NCI-H1694 (cell line): ENCODE results near the gene RAD51B.
A peak's percentile ranks its signal among the peaks of the same experiment; 100 is the strongest.
"Not testable (repeated sequence)": the region's sequence is repeated elsewhere in the genome, so short reads cannot be mapped to it uniquely, and the experiment has no call there.

Experiments used
- DNase-seq: peaks from one replicate; lab custom pipeline; 2025; lab: John Stamatoyannopoulos, UW

The RAD51B gene

DNA sequence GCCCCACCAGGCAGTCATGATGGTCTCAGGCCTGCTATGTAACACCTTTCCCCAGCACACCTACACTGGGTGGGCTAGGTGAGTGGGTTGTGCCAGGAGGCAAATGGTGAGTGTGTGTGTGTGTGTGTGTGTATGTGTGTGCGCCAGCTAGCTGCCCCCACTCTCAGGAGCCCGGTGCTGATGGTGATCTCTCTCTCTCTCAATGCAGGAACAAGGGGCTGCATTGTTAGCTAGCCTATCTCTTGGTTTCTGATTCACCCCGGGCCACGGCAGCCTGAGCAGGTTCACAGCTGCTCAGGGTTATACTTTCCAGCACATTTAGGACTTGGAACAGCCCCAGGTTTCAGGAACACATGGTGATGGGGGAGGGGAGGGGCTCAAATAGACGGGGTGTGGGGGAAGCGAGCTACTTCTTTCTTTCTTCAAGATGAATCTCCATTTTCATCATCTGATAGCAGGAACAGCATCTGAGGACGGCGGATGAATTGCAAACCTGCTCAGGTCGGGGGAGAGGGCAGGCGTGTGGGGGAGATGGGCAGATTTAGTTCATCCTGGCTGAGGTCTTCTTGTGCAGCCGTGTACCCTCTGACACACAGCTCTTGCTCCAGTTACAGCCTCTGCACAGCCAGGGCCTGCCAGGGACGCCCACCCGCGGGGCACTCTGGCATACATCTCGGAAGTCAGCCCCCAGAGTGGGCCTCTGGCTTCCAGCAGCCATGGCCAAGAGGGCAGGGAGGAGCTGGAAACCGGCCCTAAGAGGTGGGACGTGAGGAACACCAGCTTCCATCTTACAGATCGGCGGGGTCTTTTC, 835.6 kb downstream of the RAD51B start:
- DNase-seq: peak; percentile 46

- DNase-seq: no peak
Observed at GRCh38 chr14:68655911-68656316, 836.3 kb downstream of the RAD51B start.

- DNase-seq: no peak
Observed at GRCh38 chr14:68656452-68656851, 836.9 kb downstream of the RAD51B start.

GRCh38 chr14:68657300-68658028, 837.9 kb downstream of the RAD51B start:
- DNase-seq: no peak

DNA sequence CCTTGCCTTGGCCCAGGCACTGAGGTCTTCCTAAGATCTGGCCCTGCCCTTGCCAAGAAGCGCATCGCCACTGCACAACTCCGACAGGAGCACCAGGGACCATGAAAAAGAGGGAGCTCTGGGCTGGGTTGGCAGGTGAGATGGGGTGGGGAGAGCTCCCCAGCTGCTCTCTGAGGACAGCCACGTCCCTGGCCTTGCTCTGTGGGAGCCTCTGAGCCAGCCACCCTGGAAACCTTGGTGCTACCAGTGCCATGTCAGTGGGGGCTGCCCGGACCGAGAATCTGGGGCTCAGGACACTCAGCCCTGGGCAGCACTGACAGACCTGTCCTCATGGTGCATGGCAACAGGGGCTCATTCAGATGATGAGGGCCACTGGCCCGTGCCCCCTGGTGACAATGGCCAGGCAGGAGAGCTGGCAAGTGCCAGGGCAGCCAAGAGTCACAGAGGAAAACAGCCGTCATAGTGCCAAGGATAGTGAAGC, 838.5 kb downstream of the RAD51B start:
- DNase-seq: no peak

DNA sequence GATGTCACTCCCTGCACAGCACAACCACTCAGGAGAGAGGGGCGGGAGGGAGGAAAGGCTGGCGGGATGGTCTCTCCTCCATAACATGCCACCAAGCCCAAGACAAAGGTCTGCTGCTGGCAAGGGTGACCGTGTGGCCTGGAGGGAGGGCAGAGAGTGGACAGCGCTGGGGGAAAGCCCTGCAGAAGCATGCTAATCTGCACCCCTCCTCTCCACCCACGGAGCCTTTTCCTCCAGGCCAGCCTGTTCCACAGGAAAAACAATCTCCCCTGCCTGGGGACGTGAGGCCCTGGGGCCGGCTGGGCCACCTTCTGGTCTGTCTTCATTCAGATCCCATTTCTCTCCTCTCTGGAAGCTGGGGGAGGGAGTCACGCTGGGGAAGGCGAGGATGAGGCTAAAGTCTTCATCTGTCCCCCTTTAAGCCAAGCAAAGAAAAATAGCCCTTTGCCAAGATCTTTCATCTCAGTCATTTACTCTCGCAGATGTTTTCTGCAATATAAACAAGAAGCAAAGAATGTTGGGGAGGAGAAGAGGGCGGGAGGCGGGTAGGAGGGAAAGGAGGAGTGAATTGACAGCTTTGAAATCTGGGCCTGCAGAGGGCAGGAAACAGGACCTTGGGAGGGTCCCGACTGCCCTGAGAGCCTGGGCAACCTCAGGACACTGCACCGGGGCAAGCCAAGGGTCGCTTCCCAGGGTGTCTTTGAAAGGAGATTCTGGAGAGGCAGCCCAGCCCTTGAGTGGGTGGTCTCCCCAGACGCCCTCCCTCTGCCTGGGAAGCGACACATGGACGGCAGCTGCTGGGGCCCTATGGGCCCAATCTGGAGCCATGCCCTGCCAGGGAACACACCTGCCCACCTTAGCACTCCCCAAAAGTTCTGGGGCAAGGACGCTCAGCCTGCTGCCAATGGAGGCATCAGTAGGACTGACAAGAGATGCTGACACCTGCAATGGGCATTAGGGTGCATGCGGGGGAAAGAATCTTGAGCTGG, 839.7 kb downstream of the RAD51B start:
- no peak for DNase-seq

DNA sequence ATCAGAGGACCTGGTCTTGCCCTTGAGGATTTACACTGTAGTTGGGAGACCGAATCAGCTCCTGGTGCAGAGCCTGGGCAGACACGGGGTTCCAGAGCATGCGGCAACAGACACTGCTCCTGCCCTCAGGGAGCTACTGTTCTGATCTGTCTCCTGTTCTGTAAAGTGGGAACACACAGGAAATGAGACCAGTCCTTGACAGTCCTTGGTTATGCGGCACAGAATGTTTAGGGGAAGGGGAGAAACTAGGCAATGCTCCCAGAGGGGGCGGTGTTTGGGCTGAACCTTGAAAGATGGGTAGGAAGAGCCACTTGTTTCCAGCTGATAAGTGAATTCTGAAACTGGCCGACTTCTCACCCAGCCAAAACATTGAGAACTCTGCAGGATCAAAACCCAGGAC, 840.9 kb downstream of the RAD51B start:
- no peak for DNase-seq

GRCh38 chr14:68661226-68662225, 841.9 kb downstream of the RAD51B start:
- no peak for DNase-seq

DNA sequence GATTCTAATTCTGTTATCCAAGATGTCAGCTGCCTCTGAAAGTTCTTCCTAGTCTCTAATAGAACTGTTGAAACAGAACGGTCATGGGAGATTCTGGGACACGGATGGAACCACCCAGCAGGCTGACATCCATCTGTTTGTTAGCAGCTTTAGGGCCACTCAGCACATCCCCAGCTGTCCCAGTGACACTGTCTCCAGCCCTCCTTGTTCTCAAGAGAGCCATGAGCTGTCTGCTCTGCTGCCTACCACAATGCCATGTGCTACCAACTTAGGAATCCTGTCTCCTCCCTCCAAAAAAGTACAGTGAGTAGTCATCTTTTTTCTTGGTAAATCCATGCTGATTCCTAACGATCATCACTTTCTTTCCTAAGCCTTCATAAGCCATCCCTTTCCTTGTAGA, 842.8 kb downstream of the RAD51B start:
- no peak for DNase-seq

- not testable (repeated sequence) for DNase-seq
Observed at GRCh38 chr14:68662826-68663225, 843.2 kb downstream of the RAD51B start.

DNA sequence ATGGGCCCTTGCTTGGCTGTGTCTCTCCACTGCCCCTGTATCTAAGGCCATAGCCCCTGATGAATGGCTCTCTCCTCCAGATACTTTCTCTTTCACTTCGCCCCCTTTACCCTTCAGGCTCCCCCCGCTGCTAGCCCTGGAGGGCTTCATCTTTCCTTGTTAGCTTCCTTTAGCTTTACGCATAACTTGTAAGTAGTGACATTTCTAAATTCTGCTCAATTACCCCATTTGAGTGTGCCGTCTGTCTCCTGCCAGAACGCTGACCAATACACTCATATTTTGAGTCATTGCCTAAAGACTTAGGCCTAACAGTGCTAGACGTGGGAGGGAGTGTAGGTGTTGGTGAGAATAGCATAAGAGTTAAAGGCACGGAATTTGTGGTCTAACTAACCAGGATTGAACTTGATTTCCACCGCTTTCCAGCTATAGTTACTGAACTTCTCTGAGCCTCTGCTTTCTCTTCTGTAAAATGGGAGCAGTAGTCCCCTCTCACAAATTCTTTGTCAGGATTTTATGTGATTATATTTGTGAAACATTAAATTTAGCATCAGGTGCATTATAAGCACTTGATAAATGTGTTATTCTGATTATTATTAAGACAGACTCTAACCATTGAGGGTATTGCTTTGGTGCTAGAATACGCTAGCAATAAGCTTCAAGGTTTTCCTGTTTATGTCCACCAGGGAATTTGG, 844.0 kb downstream of the RAD51B start:
- no peak for DNase-seq

- no peak for DNase-seq
Observed at GRCh38 chr14:68664225-68664681, 844.7 kb downstream of the RAD51B start.

GRCh38 chr14:68665131-68665530, 845.6 kb downstream of the RAD51B start:
- DNase-seq: no peak

- DNase-seq: no peak
Observed at GRCh38 chr14:68665792-68666204, 846.2 kb downstream of the RAD51B start.

GRCh38 chr14:68666236-68666635, 846.7 kb downstream of the RAD51B start:
- DNase-seq: no peak

- no peak for DNase-seq
Observed at GRCh38 chr14:68666899-68667298, 847.3 kb downstream of the RAD51B start.

DNA sequence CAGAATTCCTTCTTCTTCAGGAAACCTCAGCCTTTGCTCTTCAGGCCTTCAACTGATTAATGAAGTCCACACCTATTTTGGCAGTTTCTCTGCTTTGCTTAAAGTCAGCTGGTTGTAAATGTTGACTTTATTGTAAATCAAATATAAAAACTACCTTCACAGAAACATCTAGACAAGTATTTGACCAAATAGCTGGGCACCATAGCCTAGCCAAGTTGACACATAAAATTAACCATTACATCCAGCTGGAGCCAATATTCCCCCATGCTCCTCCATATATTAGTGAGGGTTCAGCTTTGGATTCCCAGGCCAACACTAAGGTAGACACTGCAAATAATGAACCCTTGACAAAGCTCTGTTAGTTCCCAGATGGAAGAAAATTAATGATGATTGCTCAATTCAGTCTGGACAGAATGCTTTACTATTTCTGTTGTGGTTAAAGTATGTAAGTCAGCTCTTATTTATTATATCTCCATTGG, 847.8 kb downstream of the RAD51B start:
- DNase-seq: no peak

- DNase-seq: no peak
Observed at GRCh38 chr14:68668028-68668427, 848.4 kb downstream of the RAD51B start.

- no peak for DNase-seq
Observed at GRCh38 chr14:68668531-68668930, 849.0 kb downstream of the RAD51B start.

DNA sequence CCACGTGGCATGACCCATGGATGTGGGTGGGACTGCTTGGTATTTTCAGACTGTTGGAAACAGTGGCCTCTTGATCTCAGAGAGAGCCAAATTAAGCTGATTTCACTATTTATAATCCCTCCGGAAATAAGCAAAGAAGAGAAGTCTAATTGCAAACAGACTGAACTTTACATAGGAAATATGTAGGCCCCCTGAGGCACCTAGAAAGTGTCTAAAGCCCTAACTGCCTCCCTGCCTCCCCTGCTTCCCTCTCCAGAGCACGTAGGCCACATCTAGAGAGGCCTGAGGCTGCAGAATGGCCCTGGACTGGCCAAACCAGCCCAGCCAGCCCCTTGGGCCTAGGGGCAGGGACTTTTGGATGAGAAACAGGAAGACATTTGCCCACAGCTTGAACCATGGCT, 849.5 kb downstream of the RAD51B start:
- no peak for DNase-seq
